HepG2 (cell line): ENCODE measurements around the gene METTL26. TPM values are rescaled to one million over a fixed set of nuclear protein-coding genes. Genes with fewer than 3 reads are reported as not detected.

ENCODE experiments used
- ATAC-seq: fragments of 200-7000 bp; cut with Tn5 transposase; 3 replicates; pipeline ENCODE4 v1.9.1; 2020; ENCODE audit warnings: mild to moderate bottlenecking, moderate library complexity
- BruUV-seq: library from RNA; stranded (reverse); fragments of 400-500 nt; replicated peaks from 2 replicates; lab custom pipeline; 2021; lab: Mats Ljungman, UMichigan
- CTCF ChIA-PET: fragments of 300-600 bp; formaldehyde crosslinking; extraction: SDS; loops from one replicate; lab custom pipeline; 2021; ENCODE audit warnings: low total read pairs, inconsistent platforms, low intra/inter-chr PET ratio; lab: Yijun Ruan, JAX
- POLR2A ChIA-PET: fragments of 350-600 bp; sonication (Branson Sonifier 250); formaldehyde crosslinking; loops from one replicate; lab custom pipeline; 2020; ENCODE audit warnings: antibody characterized with exemption, inconsistent platforms; lab: Yijun Ruan, JAX
- DNase-seq: peaks from one replicate; pipeline ENCODE4 v3.0.0-alpha.2; 2015; ENCODE audit warnings: low spot score
- FAIRE-seq: peaks from 3 replicates; lab custom pipeline; 2011; peaks lifted over from hg19 to GRCh38; lab: Jason Lieb, UNC
- H2AFZ ChIP-seq: one replicate; pipeline ENCODE4 v1.6.1; 2011; ENCODE audit warnings: low read length, inconsistent platforms
- H3K27ac ChIP-seq: fragments of 300-600 bp; 3 replicates; pipeline ENCODE4 v1.8.0; 2011; ENCODE audit warnings: mixed run types, mild to moderate bottlenecking, mixed read lengths, low read length, inconsistent platforms; ENCODE audit not compliant: insufficient read depth; ENCODE audit errors: extremely low read length
- H3K27me3 ChIP-seq, 2 experiments: fragments of 200-600 bp in 1 of 2; 2 replicates in 1 of 2; 3 replicates in 1 of 2; pipeline versions ENCODE4 v1.6.0 to v1.8.0; 2011; ENCODE audit warnings: low read length in 2 of 2, mild to moderate bottlenecking in 2 of 2, moderate library complexity in 2 of 2, inconsistent platforms in 1 of 2; ENCODE audit not compliant: insufficient read depth in 2 of 2, control insufficient read depth in 1 of 2
- H3K36me3 ChIP-seq, 2 experiments: fragments of 200-600 bp in 1 of 2; replicated peaks in 1 of 2; 2 replicates in 1 of 2; 3 replicates in 1 of 2; pipeline versions ENCODE4 v1.5.1 to v1.8.0; 2011; ENCODE audit warnings: low read length in 2 of 2, inconsistent platforms in 1 of 2; ENCODE audit not compliant: insufficient read depth in 2 of 2, control insufficient read depth in 1 of 2
- H3K4me1 ChIP-seq: 2 replicates; pipeline ENCODE4 v1.5.1; 2012; ENCODE audit warnings: low read length, inconsistent platforms; ENCODE audit not compliant: insufficient read depth
- H3K4me2 ChIP-seq: 2 replicates; pipeline ENCODE4 v1.6.0; 2011; ENCODE audit warnings: low read depth, low read length, inconsistent platforms
- H3K4me3 ChIP-seq, 3 experiments: fragments of 200-600 bp in 1 of 3; sonication (generic), shearing (Covaris generic) in 1 of 3; replicated peaks in 1 of 3; 2 replicates each; pipeline ENCODE4 v1.5.1; 2011 to 2016; ENCODE audit warnings: low read length in 3 of 3, inconsistent platforms in 2 of 3, low read depth in 2 of 3, mild to moderate bottlenecking in 2 of 3, control low read depth in 1 of 3, mixed read lengths in 1 of 3; ENCODE audit not compliant: insufficient read depth in 1 of 3
- H3K79me2 ChIP-seq: one replicate; pipeline ENCODE4 v1.6.1; 2011; ENCODE audit warnings: low read length, inconsistent platforms; ENCODE audit not compliant: insufficient read depth
- H3K9ac ChIP-seq: 2 replicates; pipeline ENCODE4 v1.6.0; 2011; ENCODE audit warnings: mild to moderate bottlenecking, low read depth, low read length, inconsistent platforms; ENCODE audit not compliant: insufficient read depth
- H3K9me3 ChIP-seq: 2 replicates; pipeline ENCODE4 v1.5.1; 2012; ENCODE audit warnings: mild to moderate bottlenecking, low read length
- H4K20me1 ChIP-seq: 2 replicates; pipeline ENCODE4 v1.6.0; 2011; ENCODE audit warnings: inconsistent platforms, mild to moderate bottlenecking, low read length, moderate library complexity; ENCODE audit not compliant: insufficient read depth
- AGO2 ChIP-seq: fragments of 200-400 bp; formaldehyde crosslinking; optimal IDR thresholded peaks from 2 replicates; pipeline ENCODE3; 2017; ENCODE audit warnings: mild to moderate bottlenecking, low read depth, low read length, moderate library complexity
- IRF1 ChIP-seq: sonication (generic); formaldehyde crosslinking; IDR thresholded peaks from 2 replicates; pipeline ENCODE4 v1.4.0; 2020; ENCODE audit warnings: low read depth, mild to moderate bottlenecking, missing genetic modification reagents
- RXRB ChIP-seq: IDR thresholded peaks from 2 replicates; pipeline ENCODE4 v1.6.1; 2016; ENCODE audit warnings: borderline replicate concordance, missing genetic modification reagents, missing compliant biosample characterization
- SMARCE1 ChIP-seq: fragments of 450-650 bp; IDR thresholded peaks from 2 replicates; pipeline ENCODE4 v1.6.1; 2017; ENCODE audit warnings: borderline replicate concordance
- TEAD3 ChIP-seq: optimal IDR thresholded peaks from 2 replicates; pipeline ENCODE3; 2016; ENCODE audit warnings: borderline replicate concordance
- TGIF2 ChIP-seq: IDR thresholded peaks from 2 replicates; pipeline ENCODE4 v1.6.1; 2016; ENCODE audit warnings: control low read depth, missing compliant biosample characterization
- ZNF512 ChIP-seq: sonication (generic); formaldehyde crosslinking; IDR thresholded peaks from 2 replicates; pipeline ENCODE4 v1.4.0; 2020; ENCODE audit warnings: mild to moderate bottlenecking, missing genetic modification reagents
- ZNF570 ChIP-seq: sonication (generic); formaldehyde crosslinking; IDR thresholded peaks from 2 replicates; pipeline ENCODE4 v1.4.0; 2020; ENCODE audit warnings: mild to moderate bottlenecking, missing genetic modification reagents, borderline replicate concordance
- ZNF607 ChIP-seq: sonication (generic); formaldehyde crosslinking; IDR thresholded peaks from 2 replicates; pipeline ENCODE4 v1.5.1; 2020; ENCODE audit warnings: missing genetic modification reagents, mild to moderate bottlenecking, borderline replicate concordance
- ZNF614 ChIP-seq: IDR thresholded peaks from 2 replicates; pipeline ENCODE4 v1.6.1; 2018; ENCODE audit warnings: missing biosample characterization, missing genetic modification reagents, inconsistent platforms, borderline replicate concordance
- ZNF704 ChIP-seq: sonication (generic); formaldehyde crosslinking; IDR thresholded peaks from 2 replicates; pipeline ENCODE4 v1.8.1; 2023; ENCODE audit warnings: mild to moderate bottlenecking, inconsistent platforms, moderate library complexity, missing genetic modification reagents, borderline replicate concordance
- WGBS: methylation state at CpG from one replicate; pipeline ENCODE4 v1.1.6; 2017; ENCODE audit warnings: low lambda C conversion rate; 5-methylcytosine and 5-hydroxymethylcytosine counted together
- in situ Hi-C: cut with HindIII; loops from 2 replicates; pipeline ENCODE4 v1.10.0; 2017; ENCODE audit warnings: low pct_unique_long_range_greater_than_20kb; ENCODE audit not compliant: extremely low pct_ligation_motif_present
- intact Hi-C: fragments of 100-400 bp; cut with micrococcal nuclease; formaldehyde crosslinking; loops from one replicate; pipeline ENCODE4 v1.10.0; 2022; ENCODE audit not compliant: unreplicated experiment
- polyA plus RNA-seq, 8 experiments: library from polyadenylated mRNA; depleted of rRNA in 3 of 8; stranded (reverse) in 7 of 8; unstranded in 1 of 8; fragments of >200 nt; fragmentation: Illumina TruSeq in 4 of 8; extraction: Trizol in 4 of 8; gene quantifications; 2 replicates each; pipeline versions ENCODE4 v1.2.1 to v1.2.3, GENCODE V29; 2011 to 2016; ENCODE audit warnings: low read depth in 4 of 8, missing spikeins in 1 of 8, mixed read lengths in 1 of 8; ENCODE audit not compliant: insufficient read depth in 1 of 8
- total RNA-seq, 5 experiments: library from RNA; depleted of rRNA; stranded (reverse); fragments of >200 nt; fragmentation: Illumina TruSeq; extraction: Trizol; gene quantifications; 2 replicates each; pipeline ENCODE4 v1.2.3, GENCODE V29; 2016; ENCODE audit warnings: low read depth in 1 of 5

The METTL26 gene
- total and polyA plus RNA-seq, 2 of the 13 experiments (the other 11 are each of a cell fraction or from before 2014, with no cell fraction given), result 65.5 to 70.1 TPM

- BruUV-seq, result no TSS peak
- H2AFZ ChIP-seq, result no peak overlapping the region
- in situ Hi-C loops, result no loop called here
- no peak for TF ChIP-seq SMARCE1
- TF ChIP-seq TEAD3 (CRISPR knock-in tag), result no peak
- TF ChIP-seq ZNF704 (CRISPR knock-in tag), result no peak
- no peak for TF ChIP-seq ZNF614 (CRISPR knock-in tag)
- TF ChIP-seq TGIF2, result no peak
- intact Hi-C loops, result no loop called here
- no peak overlapping the region for H3K4me3 ChIP-seq
- H3K9ac ChIP-seq, result no peak overlapping the region
- H3K9me3 ChIP-seq, result no peaks in the 10 kb centered on the region
- H3K27me3 ChIP-seq, result no peaks in the 10 kb centered on the region
- ChIA-PET POLR2A (interaction anchor here (1.0 kb wide), 1 partner anchor 9 kb away, joined by 3 read pairs; the partner anchor contains the start of gene METTL26), CTCF (no interaction called here)
- H3K4me1 ChIP-seq, result peaks cover 19% of the 10 kb centered on the region
- DNase-seq (no peak), ATAC-seq (no peak), FAIRE-seq (no peak)
- no peaks in the 10 kb centered on the region for H4K20me1 ChIP-seq
- peaks cover 4% of the 10 kb centered on the region in 2 experiments; a peak in 2 of 5 replicates for H3K36me3 ChIP-seq
- H3K79me2 ChIP-seq, result no peaks in the 10 kb centered on the region
- WGBS, result 97% methylated on average over 23 of the region's 29 CpGs
- H3K4me2 ChIP-seq, result no peak overlapping the region
- no peak overlapping the region for H3K27ac ChIP-seq
Observed at GRCh38 chr16:626787-627453, 9.2 kb downstream of the METTL26 start.

- Histone ChIP-seq H3K4me1 (peaks cover 19% of the 10 kb centered on the region), H3K36me3 (peaks cover 4% of the 10 kb centered on the region in 2 experiments; a peak in 2 of 5 replicates), H3K79me2 (no peaks in the 10 kb centered on the region), H3K4me2 (no peak overlapping the region), H3K4me3 (no peak overlapping the region), H4K20me1 (no peaks in the 10 kb centered on the region), H3K27ac (no peak overlapping the region), H3K9me3 (no peaks in the 10 kb centered on the region), H3K27me3 (no peaks in the 10 kb centered on the region), H2AFZ (no peak overlapping the region), H3K9ac (no peak overlapping the region)
- ATAC-seq, result no peak
- FAIRE-seq, result no peak
- in situ Hi-C loops, result no loop called here
- TF ChIP-seq IRF1 (CRISPR knock-in tag), result no peak
- no peak for TF ChIP-seq ZNF512 (CRISPR knock-in tag)
- TF ChIP-seq ZNF570, result no peak
- TF ChIP-seq ZNF607 (CRISPR knock-in tag), result no peak
- TF ChIP-seq AGO2, result peak; percentile 36
- no peak for TF ChIP-seq RXRB
- 95% methylated on average over 12 of the region's 35 CpGs for WGBS
- ChIA-PET CTCF (no interaction called here), POLR2A (no interaction called here)
- BruUV-seq, result no TSS peak
- no peak for DNase-seq
- intact Hi-C loops, result no loop called here
Observed at GRCh38 chr16:625977-626765, 9.9 kb downstream of the METTL26 start.
